ENCODE results near the gene NFATC1.
"Not testable (repeated sequence)": the region's sequence is repeated elsewhere in the genome, so short reads cannot be mapped to it uniquely, and the experiment has no call there.

Gene NFATC1

DNA sequence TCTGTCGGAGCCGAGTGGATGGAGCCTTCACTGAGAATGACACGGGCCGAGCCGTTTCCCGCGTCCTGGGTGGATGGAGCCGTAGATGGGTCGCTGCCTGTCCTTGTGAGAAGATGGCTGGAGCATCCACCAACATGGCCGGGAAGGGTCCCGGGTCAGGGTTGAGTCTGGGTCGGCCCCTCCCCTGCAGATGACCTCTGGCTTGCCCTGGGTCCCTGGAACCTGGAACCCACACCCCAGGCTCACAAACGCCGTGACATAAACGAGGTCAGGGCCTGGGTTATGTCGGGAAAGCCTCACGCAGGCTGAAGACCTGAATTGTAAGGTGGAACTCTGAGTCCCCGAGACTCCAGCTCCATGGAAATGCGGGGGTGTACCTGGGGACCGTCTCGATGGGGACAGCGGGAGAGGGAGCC is 94.9 kb downstream of the NFATC1 start:
- no peak for DNase-seq (ENCODE audit: low read depth)

DNA sequence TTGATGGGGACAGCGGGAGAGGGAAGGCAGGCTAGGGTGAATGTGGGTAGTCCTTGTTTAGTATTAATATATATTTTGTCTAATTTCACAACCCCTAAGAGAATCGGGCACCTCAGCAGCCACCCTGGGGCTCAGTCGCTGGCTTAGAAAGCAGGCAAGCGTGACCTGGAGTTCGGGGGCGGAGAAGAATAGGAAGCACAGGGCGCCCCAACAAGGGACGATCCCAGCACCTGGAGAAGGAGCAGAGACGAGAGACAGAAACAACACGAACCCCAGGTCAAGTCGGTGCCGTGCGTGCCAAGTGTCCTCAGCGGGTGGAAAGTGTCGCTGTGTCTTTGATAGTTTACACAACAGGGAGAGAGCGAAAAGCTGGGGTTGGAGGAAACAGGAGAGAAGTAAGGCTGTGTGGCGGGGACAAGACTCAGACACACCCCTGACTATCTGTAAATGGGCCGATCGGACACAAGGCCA is 95.4 kb downstream of the NFATC1 start:
- DNase-seq (ENCODE audit: low read depth): no peak

DNA sequence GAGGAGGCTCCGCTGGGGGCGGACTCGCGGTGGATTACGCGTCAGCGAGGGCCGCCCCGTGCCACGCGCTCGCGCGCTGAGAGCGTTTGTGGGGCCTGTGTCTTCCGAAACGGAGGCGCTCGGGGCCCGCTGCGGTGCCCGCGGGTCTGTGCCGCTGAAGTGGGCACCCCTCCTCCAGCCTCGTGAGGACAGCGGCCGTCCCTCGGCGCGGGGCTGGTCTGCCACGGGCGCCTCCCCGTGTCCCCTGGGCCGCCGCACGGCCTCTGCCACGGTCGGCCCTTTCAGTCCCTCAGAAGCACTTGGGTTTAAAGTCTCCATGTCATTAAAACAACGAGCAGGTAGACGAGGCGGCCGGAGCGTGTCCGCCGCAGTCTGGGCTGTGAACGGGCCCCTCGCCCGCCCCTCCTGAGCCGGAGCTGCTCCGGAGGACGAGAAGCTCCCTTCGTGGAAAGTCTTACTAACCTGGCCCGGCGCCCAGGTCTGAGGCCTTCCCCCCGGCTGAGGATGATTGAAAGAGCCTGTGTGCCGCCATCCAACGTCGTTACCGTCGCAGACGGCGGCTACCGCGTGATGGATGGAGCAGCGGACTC is 97.6 kb downstream of the NFATC1 start:
- no peak for DNase-seq (ENCODE audit: low read depth)

DNA sequence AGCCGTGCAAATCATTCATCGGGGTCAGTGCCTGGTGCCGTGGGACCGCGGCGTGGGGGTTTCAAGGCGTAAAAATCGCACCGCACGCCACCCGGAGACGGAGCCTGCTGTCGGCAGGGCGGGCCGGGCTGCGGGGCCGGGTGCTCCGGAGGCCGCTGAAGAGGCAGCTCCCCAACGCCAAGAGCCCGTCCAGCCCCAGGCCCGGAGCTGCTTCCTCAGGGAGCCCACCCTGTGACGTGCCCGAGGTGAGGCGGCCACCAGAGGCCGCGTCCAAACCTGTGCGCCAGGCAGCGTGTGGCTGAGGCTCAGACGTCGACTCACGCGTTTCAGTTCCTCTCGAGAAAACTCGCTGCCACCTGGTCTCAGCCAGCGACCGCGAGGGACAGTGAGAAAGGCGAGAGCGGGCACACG is 98.1 kb downstream of the NFATC1 start:
- no peak for DNase-seq (ENCODE audit: low read depth)

DNA sequence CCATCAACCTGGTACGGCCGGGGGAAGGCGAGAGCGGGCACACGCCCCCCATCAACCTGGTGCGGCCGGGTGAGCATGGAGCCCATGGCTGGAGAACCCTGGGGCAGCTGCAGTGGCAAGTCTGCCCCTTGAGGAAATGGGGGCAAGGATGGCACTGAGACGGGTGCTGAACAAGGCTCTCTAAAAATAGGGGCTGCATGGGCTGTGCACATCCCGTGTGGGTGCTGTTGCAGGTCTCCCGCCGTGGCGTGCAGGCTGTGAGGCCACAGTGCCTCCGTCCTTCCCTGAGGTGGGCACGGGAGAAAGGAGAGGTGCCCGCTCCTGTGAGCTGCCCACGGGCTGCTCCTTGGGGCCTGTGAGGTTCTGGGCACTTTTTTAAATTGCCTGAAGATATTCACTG is 99.2 kb downstream of the NFATC1 start:
- DNase-seq (ENCODE audit: low read depth): no peak

DNA sequence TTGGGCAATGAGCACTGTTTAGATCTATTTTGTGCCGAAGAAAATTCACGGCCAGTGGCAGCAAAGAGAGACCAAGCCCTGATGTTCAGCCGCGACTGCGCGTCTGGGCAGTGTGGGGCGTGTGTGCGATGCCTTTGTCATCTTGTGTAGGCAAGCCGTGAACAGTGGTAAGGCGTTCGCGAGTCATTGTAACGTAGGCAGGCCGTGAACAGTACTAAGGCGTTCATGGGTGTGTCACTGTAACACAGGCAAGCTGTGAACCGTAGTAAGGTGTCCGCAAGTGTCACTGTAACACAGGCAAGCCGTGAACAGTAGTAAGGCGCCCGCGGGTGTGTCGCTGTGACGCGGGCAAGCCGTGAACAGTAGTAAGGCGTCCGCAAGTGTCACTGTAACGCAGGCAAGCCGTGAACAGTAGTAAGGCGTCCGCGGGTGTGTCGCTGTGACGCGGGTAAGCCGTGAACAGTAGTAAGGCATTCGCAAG is 99.9 kb downstream of the NFATC1 start:
- no peak for DNase-seq (ENCODE audit: low read depth)

- no peak for DNase-seq (ENCODE audit: low read depth)
Observed at GRCh38 chr18:79496237-79496977, 100.7 kb downstream of the NFATC1 start.

- DNase-seq (ENCODE audit: low read depth): no peak
Observed at GRCh38 chr18:79496978-79497637, 101.4 kb downstream of the NFATC1 start.

DNA sequence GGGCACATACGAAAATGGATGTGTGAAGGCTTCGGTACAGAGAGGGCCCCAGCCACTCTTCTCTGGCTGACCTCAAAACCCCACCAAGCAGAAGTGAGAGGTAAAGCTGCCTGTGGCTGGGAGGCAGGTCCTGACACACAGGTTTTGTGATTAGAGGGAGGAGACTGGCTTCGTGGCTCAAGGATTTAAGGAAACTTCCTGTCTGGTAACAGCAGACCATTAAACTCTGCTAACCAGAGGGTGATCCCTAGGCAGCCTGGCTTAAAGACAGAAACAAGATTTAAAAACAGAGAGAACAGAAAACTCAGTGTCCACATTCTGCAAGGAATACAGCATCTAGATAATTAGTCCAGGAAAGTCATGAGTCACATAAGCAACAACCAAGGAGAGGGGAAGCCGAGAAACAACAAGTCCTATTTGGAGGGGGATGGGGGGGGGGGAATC is 101.9 kb downstream of the NFATC1 start:
- no peak for DNase-seq (ENCODE audit: low read depth)

GRCh38 chr18:79498662-79499061 is 102.9 kb downstream of the NFATC1 start:
- no peak for DNase-seq (ENCODE audit: low read depth)

GRCh38 chr18:79501006-79501405 is 105.3 kb downstream of the NFATC1 start:
- no peak for DNase-seq (ENCODE audit: low read depth)

- no peak for DNase-seq (ENCODE audit: low read depth)
Observed at GRCh38 chr18:79502782-79503181, 107.1 kb downstream of the NFATC1 start.

DNA sequence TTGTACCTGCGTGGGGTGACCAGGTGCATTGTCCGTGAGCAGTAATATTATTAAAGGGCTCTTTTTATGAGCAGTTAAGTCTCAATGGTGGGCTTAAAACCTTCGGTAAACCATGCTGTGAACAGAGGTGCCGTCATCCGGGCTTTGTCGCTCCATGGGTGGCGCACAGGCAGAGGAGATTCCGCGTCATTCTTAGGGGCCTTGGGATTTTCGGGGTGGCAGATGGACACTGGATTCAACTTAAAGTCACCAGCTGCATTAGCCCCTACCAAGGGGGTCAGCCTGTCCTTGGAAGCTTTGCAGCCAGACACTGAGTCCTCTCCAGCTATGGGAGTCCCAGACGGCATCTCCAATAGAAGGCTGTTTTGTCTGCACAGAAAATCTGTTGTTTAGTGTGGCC is 107.7 kb downstream of the NFATC1 start:
- no peak for DNase-seq (ENCODE audit: low read depth)

- DNase-seq (ENCODE audit: low read depth): no peak
Observed at GRCh38 chr18:79504034-79504433, 108.3 kb downstream of the NFATC1 start.

- DNase-seq (ENCODE audit: low read depth): not testable (repeated sequence)
Observed at GRCh38 chr18:79504495-79504894, 108.8 kb downstream of the NFATC1 start.

DNA sequence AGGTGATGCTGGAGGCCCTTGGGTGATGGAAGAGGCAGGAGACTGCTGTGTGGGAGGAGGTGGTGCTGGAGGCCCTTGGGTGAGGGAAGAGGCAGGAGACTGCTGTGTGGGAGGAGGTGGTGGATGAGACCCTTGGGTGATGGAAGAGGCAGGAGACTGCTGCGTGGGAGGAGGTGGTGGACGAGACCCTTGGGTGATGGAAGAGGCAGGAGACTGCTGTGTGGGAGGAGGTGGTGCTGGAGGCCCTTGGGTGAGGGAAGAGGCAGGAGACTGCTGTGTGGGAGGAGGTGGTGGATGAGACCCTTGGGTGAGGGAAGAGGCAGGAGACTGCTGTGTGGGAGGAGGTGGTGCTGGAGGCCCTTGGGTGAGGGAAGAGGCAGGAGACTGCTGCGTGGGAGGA is 109.7 kb downstream of the NFATC1 start:
- not testable (repeated sequence) for DNase-seq (ENCODE audit: low read depth)

GRCh38 chr18:79506191-79507075 is 110.7 kb downstream of the NFATC1 start:
- peak; percentile 14 for DNase-seq (ENCODE audit: low read depth)

- peak; percentile 37 for DNase-seq (ENCODE audit: low read depth)
Observed at GRCh38 chr18:79507076-79507545, 111.4 kb downstream of the NFATC1 start.

GRCh38 chr18:79507546-79508480 is 112.1 kb downstream of the NFATC1 start:
- DNase-seq (ENCODE audit: low read depth): peak; percentile 30
